HG03565 (cell line): ENCODE measurements around the gene COA1.
"Not testable (repeated sequence)": the region's sequence is repeated elsewhere in the genome, so short reads cannot be mapped to it uniquely, and the experiment has no call there.

Source experiments
- ATAC-seq: cut with Tn5 transposase; IDR thresholded peaks from one replicate; pipeline ENCODE4 v1.9.1; 2021; ENCODE audit warnings: mild to moderate bottlenecking, moderate library complexity; ENCODE audit not compliant: unreplicated experiment

COA1 gene

GRCh38 chr7:43729214-43729923 lies at the start of gene COA1:
COA1 (minus strand) TSS chr7:43729523; CDS start chr7:43648614, 80,909 bp downstream.
- ATAC-seq: peak; percentile 66

- not testable (repeated sequence) for ATAC-seq
These were observed 49.1 kb upstream of the COA1 start for GRCh38 chr7:43778293-43779044.

GRCh38 chr7:43775255-43775654 lies 45.9 kb upstream of the COA1 start:
- not testable (repeated sequence) for ATAC-seq

- not testable (repeated sequence) for ATAC-seq
These were observed 43.9 kb upstream of the COA1 start for GRCh38 chr7:43773268-43773667.

- ATAC-seq: no peak
These were observed 42.2 kb upstream of the COA1 start for GRCh38 chr7:43771573-43771972.

GRCh38 chr7:43771128-43771527 lies 41.8 kb upstream of the COA1 start:
- no peak for ATAC-seq

- no peak for ATAC-seq
These were observed 40.6 kb upstream of the COA1 start for GRCh38 chr7:43769791-43770465.

- no peak for ATAC-seq
These were observed 40.0 kb upstream of the COA1 start for GRCh38 chr7:43769281-43769680.

- no peak for ATAC-seq
These were observed 39.6 kb upstream of the COA1 start for GRCh38 chr7:43768887-43769272.

GRCh38 chr7:43768201-43768886 lies 39.0 kb upstream of the COA1 start:
- ATAC-seq: no peak

- ATAC-seq: no peak
These were observed 38.0 kb upstream of the COA1 start for GRCh38 chr7:43767311-43767710.

- ATAC-seq: no peak
These were observed 37.2 kb upstream of the COA1 start for GRCh38 chr7:43766564-43766963.

GRCh38 chr7:43764807-43765491 lies 35.6 kb upstream of the COA1 start:
- no peak for ATAC-seq

GRCh38 chr7:43764039-43764761 lies 34.9 kb upstream of the COA1 start:
- no peak for ATAC-seq

GRCh38 chr7:43763183-43763582 lies 33.9 kb upstream of the COA1 start:
- ATAC-seq: no peak

- no peak for ATAC-seq
These were observed 32.8 kb upstream of the COA1 start for GRCh38 chr7:43761938-43762692.

GRCh38 chr7:43761382-43761781 lies 32.1 kb upstream of the COA1 start:
- no peak for ATAC-seq

- no peak for ATAC-seq
These were observed 31.5 kb upstream of the COA1 start for GRCh38 chr7:43760861-43761260.
